ENCODE results near the gene RO60. TPM values are rescaled to one million over a fixed set of nuclear protein-coding genes. Genes with fewer than 3 reads are reported as not detected.

Gene RO60
- total and polyA plus RNA-seq, 2 of the 13 experiments (the other 11 are each of a cell fraction or from before 2014, with no cell fraction given): 20.3 to 53.7 TPM

DNA sequence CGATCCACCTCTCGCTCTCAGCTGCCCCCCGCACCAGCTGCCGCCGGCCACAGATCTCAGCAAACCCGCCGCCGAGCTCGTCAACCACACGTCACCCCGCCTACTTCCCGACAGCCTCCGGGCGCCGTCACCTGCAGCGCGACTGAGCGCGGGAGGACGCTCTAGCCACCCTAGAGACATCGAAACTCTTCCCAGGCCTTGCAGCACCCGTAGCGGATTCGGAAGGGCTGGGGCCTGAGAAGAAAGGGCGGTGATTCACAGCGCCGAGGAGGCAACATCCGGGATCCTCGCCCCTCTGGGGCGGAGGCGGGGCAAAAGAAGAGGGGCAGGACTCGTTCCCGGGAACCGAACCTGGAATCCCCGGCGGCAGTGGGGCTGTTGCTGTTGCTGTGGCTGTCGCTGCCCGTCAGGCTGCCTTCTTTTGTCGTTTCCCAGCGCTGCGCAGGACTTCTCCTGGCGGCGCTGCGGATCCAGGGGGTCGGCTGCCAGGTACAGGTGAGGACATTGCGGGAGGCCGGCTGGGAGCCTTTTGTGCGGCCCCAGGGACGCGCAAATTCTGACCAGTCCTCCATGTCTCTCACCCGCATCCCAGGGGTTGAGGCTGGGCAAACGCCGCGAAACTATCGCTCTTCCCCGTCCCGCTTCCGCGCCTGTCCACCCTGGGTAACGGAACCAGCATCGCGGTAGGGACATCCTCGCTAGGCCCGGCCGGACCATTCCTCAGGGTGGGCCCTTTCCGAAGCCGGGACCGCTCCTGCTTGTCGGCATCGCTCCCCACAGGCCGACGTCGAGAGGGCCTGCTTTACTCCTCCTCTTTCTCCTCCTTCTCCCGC, at the start of gene RO60, which contains the start of gene UCHL5 (continued):
- TF ChIP-seq LBX2 (CRISPR knock-in tag; IDR thresholded peaks at IDR 0.05; ENCODE audit: borderline replicate concordance): 0 out of 2 replicates have a peak, but pooled peaks have one; percentile 53
- 0 out of 2 replicates have a peak, but pooled peaks have one; percentile 73 for TF ChIP-seq ZNF790 (CRISPR knock-in tag; IDR thresholded peaks at IDR 0.05; ENCODE audit: borderline replicate concordance)
- no peak for TF ChIP-seq NFIC (IDR thresholded peaks at IDR 0.05; ENCODE audit: low read length)
- peak; percentile 90 for TF ChIP-seq RFXAP (CRISPR knock-in tag; IDR thresholded peaks at IDR 0.05; ENCODE audit: borderline replicate concordance)
- TF ChIP-seq MED8 (CRISPR knock-in tag; IDR thresholded peaks at IDR 0.05; ENCODE audit: insufficient replicate concordance): peak; percentile 28
- peak; percentile 87; the same call in 1 of the 2 replicates for TF ChIP-seq THAP9 (CRISPR knock-in tag; IDR thresholded peaks at IDR 0.05; ENCODE audit: borderline replicate concordance)
- 0 out of 2 replicates have a peak, but pooled peaks have one; percentile 64 for TF ChIP-seq SRY (CRISPR knock-in tag; IDR thresholded peaks at IDR 0.05)
- peak; percentile 47 for TF ChIP-seq MTA1 (CRISPR knock-in tag; IDR thresholded peaks at IDR 0.05; ENCODE audit: borderline replicate concordance)
- TF ChIP-seq SMARCE1 (IDR thresholded peaks at IDR 0.05; ENCODE audit: borderline replicate concordance): no peak
- TF ChIP-seq ZSCAN5A (CRISPR knock-in tag; IDR thresholded peaks at IDR 0.05; ENCODE audit: borderline replicate concordance): peak; percentile 84; the same call in 1 of the 2 replicates
- TF ChIP-seq ZNF572 (CRISPR knock-in tag; IDR thresholded peaks at IDR 0.05): peak; percentile 77; the same call in 1 of the 2 replicates
- peak; percentile 49; the same call in 1 of the 2 replicates for TF ChIP-seq RFXANK (CRISPR knock-in tag; IDR thresholded peaks at IDR 0.05)
- no peak for TF ChIP-seq ZNF225 (CRISPR knock-in tag; IDR thresholded peaks at IDR 0.05)
- TF ChIP-seq, protein P1, sequence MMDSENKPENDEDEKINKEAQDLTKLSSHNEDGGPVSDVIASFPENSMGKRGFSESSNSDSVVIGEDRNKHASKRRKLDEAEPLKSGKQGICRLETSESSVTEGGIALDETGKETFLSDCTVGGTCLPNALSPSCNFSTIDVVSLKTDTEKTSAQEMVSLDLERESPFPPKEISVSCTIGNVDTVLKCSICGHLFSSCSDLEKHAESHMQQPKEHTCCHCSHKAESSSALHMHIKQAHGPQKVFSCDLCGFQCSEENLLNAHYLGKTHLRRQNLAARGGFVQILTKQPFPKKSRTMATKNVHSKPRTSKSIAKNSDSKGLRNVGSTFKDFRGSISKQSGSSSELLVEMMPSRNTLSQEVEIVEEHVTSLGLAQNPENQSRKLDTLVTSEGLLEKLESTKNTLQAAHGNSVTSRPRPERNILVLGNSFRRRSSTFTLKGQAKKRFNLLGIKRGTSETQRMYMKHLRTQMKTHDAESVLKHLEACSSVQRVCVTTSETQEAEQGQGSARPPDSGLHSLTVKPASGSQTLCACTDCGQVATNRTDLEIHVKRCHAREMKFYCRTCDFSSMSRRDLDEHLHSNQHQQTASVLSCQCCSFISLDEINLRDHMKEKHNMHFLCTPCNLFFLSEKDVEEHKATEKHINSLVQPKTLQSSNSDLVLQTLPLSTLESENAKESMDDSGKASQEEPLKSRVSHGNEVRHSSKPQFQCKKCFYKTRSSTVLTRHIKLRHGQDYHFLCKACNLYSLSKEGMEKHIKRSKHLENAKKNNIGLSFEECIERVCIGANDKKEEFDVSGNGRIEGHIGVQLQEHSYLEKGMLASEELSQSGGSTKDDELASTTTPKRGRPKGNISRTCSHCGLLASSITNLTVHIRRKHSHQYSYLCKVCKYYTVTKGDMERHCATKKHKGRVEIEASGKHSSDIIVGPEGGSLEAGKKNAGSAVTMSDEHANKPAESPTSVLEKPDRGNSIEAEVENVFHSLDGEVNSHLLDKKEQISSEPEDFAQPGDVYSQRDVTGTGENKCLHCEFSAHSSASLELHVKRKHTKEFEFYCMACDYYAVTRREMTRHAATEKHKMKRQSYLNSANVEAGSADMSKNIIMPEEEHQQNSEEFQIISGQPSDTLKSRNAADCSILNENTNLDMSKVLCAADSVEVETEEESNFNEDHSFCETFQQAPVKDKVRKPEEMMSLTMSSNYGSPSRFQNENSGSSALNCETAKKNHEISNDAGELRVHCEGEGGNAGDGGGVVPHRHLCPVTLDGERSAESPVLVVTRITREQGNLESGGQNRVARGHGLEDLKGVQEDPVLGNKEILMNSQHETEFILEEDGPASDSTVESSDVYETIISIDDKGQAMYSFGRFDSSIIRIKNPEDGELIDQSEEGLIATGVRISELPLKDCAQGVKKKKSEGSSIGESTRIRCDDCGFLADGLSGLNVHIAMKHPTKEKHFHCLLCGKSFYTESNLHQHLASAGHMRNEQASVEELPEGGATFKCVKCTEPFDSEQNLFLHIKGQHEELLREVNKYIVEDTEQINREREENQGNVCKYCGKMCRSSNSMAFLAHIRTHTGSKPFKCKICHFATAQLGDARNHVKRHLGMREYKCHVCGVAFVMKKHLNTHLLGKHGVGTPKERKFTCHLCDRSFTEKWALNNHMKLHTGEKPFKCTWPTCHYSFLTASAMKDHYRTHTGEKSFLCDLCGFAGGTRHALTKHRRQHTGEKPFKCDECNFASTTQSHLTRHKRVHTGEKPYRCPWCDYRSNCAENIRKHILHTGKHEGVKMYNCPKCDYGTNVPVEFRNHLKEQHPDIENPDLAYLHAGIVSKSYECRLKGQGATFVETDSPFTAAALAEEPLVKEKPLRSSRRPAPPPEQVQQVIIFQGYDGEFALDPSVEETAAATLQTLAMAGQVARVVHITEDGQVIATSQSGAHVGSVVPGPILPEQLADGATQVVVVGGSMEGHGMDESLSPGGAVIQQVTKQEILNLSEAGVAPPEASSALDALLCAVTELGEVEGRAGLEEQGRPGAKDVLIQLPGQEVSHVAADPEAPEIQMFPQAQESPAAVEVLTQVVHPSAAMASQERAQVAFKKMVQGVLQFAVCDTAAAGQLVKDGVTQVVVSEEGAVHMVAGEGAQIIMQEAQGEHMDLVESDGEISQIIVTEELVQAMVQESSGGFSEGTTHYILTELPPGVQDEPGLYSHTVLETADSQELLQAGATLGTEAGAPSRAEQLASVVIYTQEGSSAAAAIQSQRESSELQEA (CRISPR knock-in tag; IDR thresholded peaks at IDR 0.05; ENCODE audit: not compliant biosample characterization): peak; percentile 63

All from HepG2 (cell line).